PC-3 (cell line): ENCODE measurements around the gene CCT4.

ENCODE experiments used
- CTCF ChIP-seq: fragments of 300-600 bp; sonication (generic); conservative IDR thresholded peaks from 2 replicates; pipeline ENCODE4 v1.5.1; 2017; ENCODE audit warnings: antibody characterized with exemption, low read depth, mild to moderate bottlenecking, low read length
- EZH2 ChIP-seq: fragments of 300-600 bp; sonication (generic); IDR thresholded peaks from one replicate; pipeline ENCODE4 v1.6.1; 2017; ENCODE audit warnings: antibody characterized with exemption, mild to moderate bottlenecking, low read length; ENCODE audit not compliant: unreplicated experiment
- EZH2phosphoT487 ChIP-seq: fragments of 300-600 bp; sonication (generic); IDR thresholded peaks from 2 replicates; pipeline ENCODE4 v1.6.1; 2018; ENCODE audit warnings: mild to moderate bottlenecking, antibody characterized with exemption, low read length, borderline replicate concordance

DNA sequence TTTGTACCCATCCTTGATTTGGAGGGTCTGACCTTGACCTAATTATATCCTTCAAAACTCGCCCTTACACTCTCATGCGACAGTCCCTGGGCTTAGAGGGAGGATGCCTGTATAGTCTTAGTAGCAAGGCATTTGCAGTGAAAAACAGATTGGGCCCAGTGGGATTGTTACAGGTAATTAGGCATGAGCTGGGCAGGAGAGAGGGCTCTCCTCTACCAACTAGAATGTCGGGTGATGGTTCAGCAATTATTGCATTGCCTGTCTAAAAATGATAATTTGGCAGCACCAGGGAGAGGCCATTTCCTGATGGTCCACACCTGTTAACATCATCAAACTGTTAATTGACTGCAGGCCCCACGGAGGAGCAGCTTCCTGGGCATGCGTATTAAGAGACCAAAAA is 49.4 kb upstream of the CCT4 start:
- TF ChIP-seq CTCF (no peak), EZH2 (no peak), EZH2phosphoT487 (no peak)
